Aorta (tissue), 5 donors: ENCODE measurements around the gene MACROH2A2. TPM values are rescaled to one million over a fixed set of nuclear protein-coding genes. Genes with fewer than 3 reads are reported as not detected.
"Not testable (repeated sequence)": the region's sequence is repeated elsewhere in the genome, so short reads cannot be mapped to it uniquely, and the experiment has no call there.

Experiments
- ATAC-seq: fragments of 200-7000 bp; cut with Tn5 transposase; one replicate; pipeline ENCODE4 v1.9.1; 2022; ENCODE audit warnings: moderate library complexity; ENCODE audit not compliant: low FRiP score
- DNase-seq, 2 donors: peaks; one replicate each; pipeline ENCODE4 v3.0.0-alpha.2; 2020
- H3K27ac ChIP-seq, 2 donors: one replicate each; pipeline ENCODE4 v1.5.1; 2013; ENCODE audit warnings: low read length in 2 of 2, mild to moderate bottlenecking in 2 of 2, moderate library complexity in 2 of 2, control low read depth in 1 of 2, inconsistent platforms in 1 of 2, low read depth in 1 of 2
- H3K27me3 ChIP-seq, 2 donors: one replicate each; pipeline ENCODE4 v1.6.1; 2013; ENCODE audit warnings: control low read depth in 1 of 2, low read length in 1 of 2, mild to moderate bottlenecking in 1 of 2, moderate library complexity in 1 of 2; ENCODE audit not compliant: insufficient read depth in 2 of 2, control insufficient read depth in 1 of 2
- H3K36me3 ChIP-seq, 2 donors: one replicate each; pipeline ENCODE4 v1.6.1; 2013; ENCODE audit warnings: control low read depth in 1 of 2, low read length in 1 of 2, mild to moderate bottlenecking in 1 of 2; ENCODE audit not compliant: insufficient read depth in 2 of 2, control insufficient read depth in 1 of 2
- H3K4me1 ChIP-seq, 2 donors: one replicate each; pipeline ENCODE4 v1.6.1; 2013; ENCODE audit warnings: low read length in 2 of 2, control low read depth in 1 of 2, mild to moderate bottlenecking in 1 of 2, moderate library complexity in 1 of 2; ENCODE audit not compliant: insufficient read depth in 2 of 2, control insufficient read depth in 1 of 2
- H3K4me3 ChIP-seq, 2 donors: one replicate each; pipeline ENCODE4 v1.5.1; 2013; ENCODE audit warnings: low read length in 2 of 2, control low read depth in 1 of 2, mild to moderate bottlenecking in 1 of 2
- H3K9me3 ChIP-seq: one replicate; pipeline ENCODE4 v1.6.1; 2013; ENCODE audit warnings: mild to moderate bottlenecking, low read length; ENCODE audit not compliant: control insufficient read depth
- WGBS, 2 donors: extraction: QIAGEN DNeasy Blood & Tissue Kit; methylation state at CpG; one replicate each; pipeline ENCODE4 v1.1.7; 2013; 5-methylcytosine and 5-hydroxymethylcytosine counted together
- intact Hi-C, 2 donors: fragments of 100-400 bp; cut with DNase I; formaldehyde crosslinking; loops; one replicate each; pipeline versions ENCODE4 v1.14.2 to v1.15.0; 2022
- polyA plus RNA-seq, 2 donors: library from polyadenylated mRNA; stranded (reverse); fragments of 200-250 nt; gene quantifications; one replicate each; pipeline ENCODE4 v1.2.3, GENCODE V29; 2013
- total RNA-seq, 2 donors: library from RNA; stranded (reverse); fragmentation: NEBNext Ultra II Directional; extraction: Animal tissue kit (Norgen Biotek cat#: 25700); gene quantifications; one replicate each; pipeline ENCODE4 v1.2.1, GENCODE V29; 2021
- donor health status: healthy with polysubstance abuse.
- donor health status: Bipolar disorder and iron deficiency.
- donor health status: DM: no; HTN: no; CAD: no.
- donor health status: DM: no; HTN: no; CAD: no.
- donor health status: DM: yes; HTN: yes; CAD: no.

Gene MACROH2A2
- total and polyA plus RNA-seq, 4 donors: 2.1 to 5.3 (median 4.1) TPM

DNA sequence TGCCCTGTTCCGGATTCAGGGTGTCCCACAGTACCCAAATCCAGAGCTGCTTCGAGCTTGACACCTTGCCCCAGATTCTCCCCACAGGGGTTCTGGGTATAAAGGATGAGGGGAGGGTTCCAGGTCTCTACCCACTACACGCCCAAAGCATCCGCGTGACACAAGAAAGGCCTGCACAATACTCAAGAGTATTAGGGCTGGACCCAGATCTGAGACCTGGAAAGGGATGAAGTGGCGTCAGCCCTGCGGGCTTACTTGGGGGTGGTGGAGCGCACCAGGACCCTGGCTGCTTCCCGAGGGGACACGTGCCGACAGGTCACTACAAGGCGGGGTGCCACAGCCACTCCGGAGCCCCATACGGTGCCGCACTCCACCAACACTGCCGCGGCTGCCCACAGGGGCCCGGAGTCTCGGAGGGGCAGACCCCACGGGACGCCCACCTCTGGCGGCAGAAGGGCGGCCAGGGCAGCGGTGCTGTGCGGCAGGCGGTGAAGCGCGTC is 92.6 kb downstream of the MACROH2A2 start:
- Histone ChIP-seq H3K4me3 (peak overlapping the region; percentile 22 to 64), H3K27me3 (no peaks in the 10 kb centered on the region), H3K9me3 (no peaks in the 10 kb centered on the region), H3K36me3 (no peaks in the 10 kb centered on the region), H3K27ac (peak overlapping the region in 1 of 2 donors; percentile 38), H3K4me1 (no peaks in the 10 kb centered on the region)
- ATAC-seq (no peak), DNase-seq (peak in 1 of 2 donors; percentile 82)
- intact Hi-C loops: no loop called here
- WGBS, 2 donors: 7 to 11% methylated on average over 13 to 28 of the region's 28 CpGs

DNA sequence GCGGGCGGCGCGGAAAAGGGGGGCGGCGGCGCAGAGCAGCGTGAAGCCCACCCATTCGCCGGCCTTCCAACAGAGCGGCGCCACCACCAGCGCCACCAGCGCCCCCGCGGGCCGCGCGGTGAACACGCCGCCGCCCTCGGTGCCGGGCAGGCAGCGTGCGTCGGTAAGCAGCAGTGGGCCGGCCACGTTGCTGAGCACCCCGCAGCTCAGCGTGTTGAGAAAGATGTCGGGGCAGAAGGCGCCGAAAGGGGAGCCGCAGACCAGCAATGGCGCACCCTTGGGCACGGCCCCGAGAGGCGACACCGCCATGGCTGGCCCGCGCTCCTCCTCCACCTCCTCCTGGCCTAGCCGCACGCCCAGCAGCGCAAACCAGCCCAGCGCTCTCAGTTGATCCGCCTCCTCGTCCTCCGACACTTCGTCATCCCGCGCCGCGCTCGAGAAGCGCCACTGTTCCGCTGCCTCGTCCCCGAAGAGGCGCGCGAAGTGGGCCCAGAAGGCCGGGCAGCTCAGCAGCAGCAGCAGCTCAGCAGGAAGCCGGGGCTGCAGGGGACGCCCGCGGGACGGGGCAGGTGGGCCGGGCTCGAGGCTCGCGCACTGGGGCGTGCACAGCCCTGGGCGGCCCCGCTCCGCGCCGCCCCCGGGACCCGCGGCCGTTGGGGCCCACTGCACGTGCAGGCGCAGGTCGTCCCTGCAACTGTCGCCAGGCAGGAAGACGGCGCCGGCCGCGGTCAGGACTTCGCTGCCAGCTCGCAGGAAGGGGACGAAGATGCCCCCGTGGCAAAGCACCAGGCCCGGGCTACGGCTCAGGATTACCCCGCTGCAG is 93.2 kb downstream of the MACROH2A2 start:
- H3K4me3 ChIP-seq: peak overlapping the region; percentile 22 to 64
- H3K36me3 ChIP-seq: no peaks in the 10 kb centered on the region
- DNase-seq (peak; percentile 82 to 92), ATAC-seq (peak; percentile 76)
- peak overlapping the region; percentile 29 to 38 for H3K27ac ChIP-seq
- no peaks in the 10 kb centered on the region for H3K9me3 ChIP-seq
- H3K4me1 ChIP-seq: no peaks in the 10 kb centered on the region
- intact Hi-C loops: loop anchor here in 1 of 2 donors (2.0 kb wide), 2 partner anchors 25 to 29 kb away; partner anchors contain the start of gene SAR1A
- WGBS, 2 donors: 0% methylated on average over 84 to 98 of the region's 98 CpGs
- H3K27me3 ChIP-seq: no peaks in the 10 kb centered on the region

DNA sequence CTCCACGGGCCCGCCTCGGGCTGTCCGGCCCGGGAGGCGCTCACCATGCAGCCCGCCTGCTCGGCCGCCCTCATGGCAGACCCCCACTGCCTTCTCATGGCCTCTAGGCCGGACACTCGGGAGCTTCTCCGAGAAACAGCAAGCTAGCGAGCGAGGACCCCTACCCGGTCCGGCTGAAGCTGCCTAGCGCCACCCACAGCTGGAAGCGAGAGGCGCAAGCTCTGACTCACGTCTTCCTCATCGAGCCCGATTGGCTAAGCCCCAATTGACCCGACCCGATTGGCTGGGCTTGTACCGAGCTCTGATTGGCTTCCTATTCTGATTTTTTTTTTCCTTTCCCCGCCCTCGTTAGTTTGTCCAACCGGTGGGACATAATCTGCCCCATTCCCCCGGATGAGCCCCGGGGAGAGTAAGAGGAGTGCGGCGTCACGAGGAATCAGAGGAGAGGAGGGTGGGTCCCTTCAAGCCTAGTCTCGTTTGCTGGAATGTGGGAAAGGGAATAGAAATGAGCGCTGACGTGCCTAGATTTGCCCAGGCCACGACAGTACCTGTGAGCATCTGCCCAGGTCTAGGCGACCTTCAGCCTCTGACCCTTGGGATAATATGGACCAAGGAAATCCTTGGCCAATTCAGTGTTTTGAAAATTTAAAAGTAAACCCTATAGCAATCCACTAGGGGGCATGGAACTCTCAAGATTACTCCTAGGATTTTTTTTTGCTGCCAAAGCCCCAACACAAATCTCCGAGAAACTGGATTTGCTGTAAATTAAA is 94.0 kb downstream of the MACROH2A2 start, which contains the start of gene TYSND1:
Gene TYSND1 (minus strand): TSS at position 212 of the 770 bp plus-strand sequence. CDS start 114 bp downstream, at position 98.
- H3K27me3 ChIP-seq: no peaks in the 10 kb centered on the region
- H3K4me3 ChIP-seq: peak within 1 kb of the TSS; percentile 45 to 64
- no peaks in the 10 kb centered on the region for H3K4me1 ChIP-seq
- WGBS, 2 donors: 0 to 1% methylated on average over 35 to 39 of the region's 39 CpGs
- no peaks in the 10 kb centered on the region for H3K9me3 ChIP-seq
- H3K27ac ChIP-seq: peak within 1 kb of the TSS; percentile 29 to 94
- no peaks in the 10 kb centered on the region for H3K36me3 ChIP-seq
- intact Hi-C loops: loop anchor here in 1 of 2 donors (2.0 kb wide), 2 partner anchors 24 to 30 kb away; partner anchors contain the start of gene SAR1A
- ATAC-seq: peak; percentile 96
- peak; percentile 97 to 98 for DNase-seq

GRCh38 chr10:70147259-70147625 is 94.6 kb downstream of the MACROH2A2 start:
- no peak overlapping the region for H3K4me3 ChIP-seq
- intact Hi-C loops: loop anchor here in 1 of 2 donors (2.0 kb wide), 2 partner anchors 24 to 30 kb away; partner anchors contain the start of gene SAR1A
- ATAC-seq (no peak), DNase-seq (no peak)
- H3K9me3 ChIP-seq: no peaks in the 10 kb centered on the region
- H3K36me3 ChIP-seq: peaks cover 0 to 2% of the 10 kb centered on the region in 2 donors
- no peaks in the 10 kb centered on the region for H3K27me3 ChIP-seq
- WGBS, 2 donors: 4 to 6% methylated on average over 2 of the region's 2 CpGs
- no peak overlapping the region for H3K27ac ChIP-seq
- no peaks in the 10 kb centered on the region for H3K4me1 ChIP-seq

- DNase-seq (no peak), ATAC-seq (no peak)
- no peaks in the 10 kb centered on the region for H3K27me3 ChIP-seq
- peaks cover 0 to 2% of the 10 kb centered on the region in 2 donors for H3K36me3 ChIP-seq
- 84 to 87% methylated on average over 5 of the region's 5 CpGs for WGBS, 2 donors
- no peak overlapping the region for H3K4me3 ChIP-seq
- intact Hi-C loops: no loop called here
- no peaks in the 10 kb centered on the region for H3K4me1 ChIP-seq
- no peaks in the 10 kb centered on the region for H3K9me3 ChIP-seq
- no peak overlapping the region for H3K27ac ChIP-seq
Measured at GRCh38 chr10:70148516-70148915, 95.9 kb downstream of the MACROH2A2 start.

DNA sequence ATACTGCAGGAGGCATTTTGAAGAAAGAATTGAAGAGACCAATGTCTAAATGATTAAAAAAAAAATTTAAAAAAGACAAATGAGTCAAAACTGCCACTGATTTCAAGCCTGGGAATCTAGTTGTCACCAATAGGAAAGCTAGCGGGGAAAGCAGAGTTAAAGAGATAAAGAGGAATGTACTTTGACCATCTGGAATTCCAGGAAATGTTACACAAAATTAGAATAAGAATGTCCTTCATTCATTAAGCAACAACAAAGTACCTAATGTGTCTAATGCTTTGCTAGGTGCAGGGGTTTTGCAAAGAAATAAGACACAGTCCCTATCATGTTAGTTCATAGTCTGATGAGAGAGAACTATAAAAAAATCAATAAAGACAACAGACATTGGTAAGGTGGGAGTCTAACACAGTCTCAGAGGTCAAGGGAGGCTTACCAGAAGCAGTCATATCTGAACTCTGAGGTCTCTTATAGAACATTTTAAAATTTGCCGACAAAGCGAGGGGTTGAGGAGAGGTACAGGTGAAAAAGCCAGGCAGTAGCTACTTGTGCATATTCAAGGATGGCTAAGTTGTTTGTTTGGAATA is 102.7 kb downstream of the MACROH2A2 start:
- intact Hi-C loops: no loop called here
- ATAC-seq: no peak

GRCh38 chr10:70158113-70158512 is 105.5 kb downstream of the MACROH2A2 start:
- Histone ChIP-seq H3K27me3 (no peaks in the 10 kb centered on the region), H3K36me3 (peaks cover 0 to 10% of the 10 kb centered on the region in 2 donors), H3K4me3 (no peak overlapping the region), H3K9me3 (no peaks in the 10 kb centered on the region), H3K27ac (no peak overlapping the region), H3K4me1 (peaks cover 0 to 7% of the 10 kb centered on the region in 2 donors)
- 22 to 24% methylated on average over 2 of the region's 2 CpGs for WGBS, 2 donors
- no peak for ATAC-seq
- DNase-seq: no peak
- intact Hi-C loops: no loop called here

More for the DNA sequence above, 102.7 kb downstream of the MACROH2A2 start:
- Histone ChIP-seq H3K9me3 (no peaks in the 10 kb centered on the region), H3K36me3 (peaks cover 0 to 12% of the 10 kb centered on the region in 2 donors), H3K4me3 (no peak overlapping the region), H3K4me1 (peaks cover 0 to 3% of the 10 kb centered on the region in 2 donors), H3K27ac (no peak overlapping the region), H3K27me3 (no peaks in the 10 kb centered on the region)
- 62 to 66% methylated on average over 3 of the region's 3 CpGs for WGBS, 2 donors
- no peak for DNase-seq

- H3K36me3 ChIP-seq: not testable (repeated sequence)
Measured at GRCh38 chr10:70159366-70159765, 106.7 kb downstream of the MACROH2A2 start.

More at GRCh38 chr10:70159366-70159765, 106.7 kb downstream of the MACROH2A2 start:
- H3K9me3 ChIP-seq, H3K4me1 ChIP-seq, H3K27me3 ChIP-seq, intact Hi-C loops, DNase-seq, H3K27ac ChIP-seq, ATAC-seq, H3K4me3 ChIP-seq: not testable (repeated sequence)
- WGBS, 2 donors: 26 to 63% methylated on average over 3 of the region's 3 CpGs
